ENCODE measurements around the gene TRIP12.

TRIP12 gene

GRCh38 chr2:229714736-229715541 lies 206.9 kb downstream of the TRIP12 start:
- peak overlapping the region; percentile 40 for H3K4me3 ChIP-seq (ENCODE audit: control insufficient read depth, low read depth, low read length)
- peak; percentile 56 for DNase-seq (ENCODE audit: low read depth)
- no peak for TF ChIP-seq CTCF (conservative IDR thresholded peaks at IDR 0.05; ENCODE audit: control insufficient read depth, insufficient read depth, low read depth, low read length)

- TF ChIP-seq CTCF (conservative IDR thresholded peaks at IDR 0.05; ENCODE audit: control insufficient read depth, insufficient read depth, low read depth, low read length): no peak
- peak within 1 kb of the TSS; percentile 40 for H3K4me3 ChIP-seq (ENCODE audit: control insufficient read depth, low read depth, low read length)
- DNase-seq (ENCODE audit: low read depth): no peak
These were observed 207.6 kb downstream of the TRIP12 start, which contains the start of gene DNER for GRCh38 chr2:229714080-229714735. Gene DNER (minus strand): TSS chr2:229714555. CDS start chr2:229714423, 132 bp downstream.
